Measurements from ENCODE around the gene PHACTR1.

GRCh38 chr6:12891595-12891994 is 175.0 kb downstream of the PHACTR1 start:
- TF ChIP-seq ZNF707 (CRISPR knock-in tag; conservative IDR thresholded peaks at IDR 0.05): no peak
- TF ChIP-seq CHD2 (IDR thresholded peaks at IDR 0.05; ENCODE audit: low read depth, low read length): no peak
- TF ChIP-seq POLR2A (conservative IDR thresholded peaks at IDR 0.05): no peak
- TF ChIP-seq GABPA (tag; conservative IDR thresholded peaks at IDR 0.05; ENCODE audit: low read depth): no peak
- TF ChIP-seq CTCF (IDR thresholded peaks at IDR 0.05 in 2 of 3, conservative IDR thresholded peaks at IDR 0.05 in 1 of 3; ENCODE audit: insufficient read depth in 2 of 3, low read depth in 1 of 3, low read length in 3 of 3): no peak
- no peak for TF ChIP-seq TBL1XR1 (IDR thresholded peaks at IDR 0.05; ENCODE audit: low read length in 2 of 2)
- no peak for TF ChIP-seq SAFB (IDR thresholded peaks at IDR 0.05; ENCODE audit: borderline replicate concordance, low read depth, low read length)
